CD8-positive, alpha-beta memory T cell (primary cell): Measurements from ENCODE around the gene CCDC106. TPM values are rescaled to one million over a fixed set of nuclear protein-coding genes. Genes with fewer than 3 reads are reported as not detected.

Experiments
- CTCF ChIA-PET: fragments of 350-600 bp; sonication (Branson Sonifier 250); formaldehyde crosslinking; loops from one replicate; lab custom pipeline; 2021; ENCODE audit warnings: antibody characterized with exemption; lab: Charles Lee
- POLR2A ChIA-PET: fragments of 350-600 bp; sonication (Branson Sonifier 250); formaldehyde crosslinking; loops from one replicate; lab custom pipeline; 2021; ENCODE audit warnings: antibody characterized with exemption; lab: Charles Lee
- DNase-seq, 5 donors: peaks; one replicate each; pipeline versions ENCODE4 v3.0.0 to v3.0.0-alpha.2; 2020 to 2022; ENCODE audit warnings: mixed read lengths in 1 of 5
- H3K27ac ChIP-seq: one replicate; pipeline ENCODE4 v1.7.0; 2013; ENCODE audit warnings: low read depth, mild to moderate bottlenecking, low read length, moderate library complexity
- H3K27me3 ChIP-seq: 2 replicates; pipeline ENCODE4 v1.7.0; 2013; ENCODE audit warnings: low read length, mild to moderate bottlenecking; ENCODE audit not compliant: insufficient read depth, poor library complexity, severe bottlenecking
- H3K36me3 ChIP-seq: 2 replicates; pipeline ENCODE4 v1.7.0; 2013; ENCODE audit warnings: mild to moderate bottlenecking, low read length, moderate library complexity; ENCODE audit not compliant: insufficient read depth
- H3K4me1 ChIP-seq: 2 replicates; pipeline ENCODE4 v1.7.0; 2013; ENCODE audit warnings: mild to moderate bottlenecking, low read length, moderate library complexity; ENCODE audit not compliant: insufficient read depth
- H3K4me3 ChIP-seq: 2 replicates; pipeline ENCODE4 v1.7.0; 2013; ENCODE audit warnings: mild to moderate bottlenecking, low read length
- H3K9me3 ChIP-seq: 2 replicates; pipeline ENCODE4 v1.7.0; 2013; ENCODE audit warnings: mild to moderate bottlenecking, low read length
- H3K27ac Mint-ChIP-seq, 8 donors: one replicate each; pipeline ENCODE4 v1.8.0; 2020 to 2021; ENCODE audit warnings: mixed read lengths in 8 of 8, mild to moderate bottlenecking in 6 of 8, inconsistent platforms in 3 of 8, moderate library complexity in 3 of 8
- H3K27me3 Mint-ChIP-seq, 2 donors: one replicate each; pipeline ENCODE4 v1.8.0; 2020 to 2021; ENCODE audit warnings: mixed read lengths in 2 of 2, mild to moderate bottlenecking in 1 of 2, moderate library complexity in 1 of 2
- H3K36me3 Mint-ChIP-seq, 3 donors: one replicate each; pipeline ENCODE4 v1.8.0; 2020 to 2021; ENCODE audit warnings: mixed read lengths in 3 of 3, inconsistent platforms in 1 of 3, mild to moderate bottlenecking in 1 of 3
- H3K4me1 Mint-ChIP-seq, 3 donors: one replicate each; pipeline ENCODE4 v1.8.0; 2020 to 2021; ENCODE audit warnings: mixed read lengths in 3 of 3, inconsistent platforms in 1 of 3, mild to moderate bottlenecking in 1 of 3
- H3K4me3 Mint-ChIP-seq, 7 donors: one replicate each; pipeline ENCODE4 v1.8.0; 2020 to 2021; ENCODE audit warnings: mixed read lengths in 7 of 7, mild to moderate bottlenecking in 6 of 7, moderate library complexity in 4 of 7, inconsistent platforms in 2 of 7
- H3K9me3 Mint-ChIP-seq, 5 donors: one replicate each; pipeline ENCODE4 v1.8.0; 2020 to 2022; ENCODE audit warnings: mixed read lengths in 5 of 5, mild to moderate bottlenecking in 3 of 5, moderate library complexity in 2 of 5, inconsistent platforms in 1 of 5
- polyA plus RNA-seq: library from polyadenylated mRNA; unstranded; fragments of 300-500 nt; fragmentation: Illumina TruSeq; gene quantifications from one replicate; pipeline ENCODE4 v1.2.3, GENCODE V29; 2021
- total RNA-seq, 2 experiments: library from RNA; stranded (reverse); gene quantifications; one replicate each; pipeline ENCODE4 v1.2.3, GENCODE V29; 2021

Gene CCDC106
- total and polyA plus RNA-seq, 3 experiments from 2014 or later, result 0.54 to 2.2 (median 2.0) TPM

- Histone ChIP-seq H3K9me3 (no peaks in the 10 kb centered on the region), H3K4me3 (no peak overlapping the region), H3K36me3 (peaks cover 45% of the 10 kb centered on the region), H3K27ac (no peak overlapping the region), H3K27me3 (no peaks in the 10 kb centered on the region), H3K4me1 (no peaks in the 10 kb centered on the region)
- Mint-ChIP-seq H3K9me3 (no peaks in the 10 kb centered on the region), H3K27ac (peak overlapping the region in 2 of 8 donors; percentile 29 to 41), H3K27me3 (no peaks in the 10 kb centered on the region), H3K4me3 (no peak overlapping the region), H3K36me3 (peaks cover 0 to 82% (median 0%) of the 10 kb centered on the region in 3 donors), H3K4me1 (peaks cover 9 to 61% (median 17%) of the 10 kb centered on the region in 3 donors)
- CTCF ChIA-PET, result no interaction called here
- no peak for DNase-seq
- POLR2A ChIA-PET, result no interaction called here
These were observed 35.6 kb downstream of the CCDC106 start for GRCh38 chr19:55683449-55684261.

DNA sequence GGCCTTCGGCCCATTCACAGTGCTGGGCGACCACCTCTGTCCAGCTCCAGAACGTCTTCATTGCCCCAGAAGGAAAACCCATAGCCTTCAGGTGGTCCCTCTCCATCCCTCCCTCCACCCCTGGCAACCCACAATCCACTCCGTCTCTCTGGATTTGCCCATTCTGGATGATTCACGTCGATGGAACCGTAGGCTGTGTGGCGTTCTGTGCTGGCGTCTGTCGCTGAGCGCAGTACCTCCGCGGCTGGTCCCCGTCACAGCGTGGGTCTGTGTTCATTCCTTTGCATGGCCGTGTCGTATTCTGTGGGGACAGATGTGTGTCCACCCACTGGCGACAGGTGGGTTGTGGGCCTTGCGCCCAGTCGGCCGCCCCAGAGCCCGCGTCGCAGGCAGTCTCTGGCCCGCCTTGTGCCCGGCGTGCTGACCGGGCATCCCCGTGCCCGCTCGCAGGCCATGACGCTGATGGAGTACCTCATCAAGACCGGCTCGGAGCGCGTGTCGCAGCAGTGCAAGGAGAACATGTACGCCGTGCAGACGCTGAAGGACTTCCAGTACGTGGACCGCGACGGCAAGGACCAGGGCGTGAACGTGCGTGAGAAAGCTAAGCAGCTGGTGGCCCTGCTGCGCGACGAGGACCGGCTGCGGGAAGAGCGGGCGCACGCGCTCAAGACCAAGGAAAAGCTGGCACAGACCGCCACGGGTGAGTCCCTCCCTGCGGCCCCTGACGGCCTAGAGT lies 37.1 kb downstream of the CCDC106 start:
- no peaks in the 10 kb centered on the region for H3K9me3 Mint-ChIP-seq
- H3K4me1 Mint-ChIP-seq, result peaks cover 7 to 47% (median 8%) of the 10 kb centered on the region in 3 donors
- no peak overlapping the region for H3K4me3 Mint-ChIP-seq
- ChIA-PET CTCF (no interaction called here), POLR2A (interaction anchor here (0.5 kb wide), 1 partner anchor 739 kb away, joined by 3 read pairs; no protein-coding TSS in a partner anchor)
- H3K27me3 Mint-ChIP-seq, result no peaks in the 10 kb centered on the region
- no peaks in the 10 kb centered on the region for H3K4me1 ChIP-seq
- no peaks in the 10 kb centered on the region for H3K27me3 ChIP-seq
- peaks cover 0 to 79% (median 0%) of the 10 kb centered on the region in 3 donors for H3K36me3 Mint-ChIP-seq
- H3K27ac ChIP-seq, result no peak overlapping the region
- DNase-seq, result no peak
- no peak overlapping the region for H3K4me3 ChIP-seq
- H3K36me3 ChIP-seq, result peaks cover 43% of the 10 kb centered on the region
- H3K9me3 ChIP-seq, result no peaks in the 10 kb centered on the region
- peak overlapping the region in 2 of 8 donors; percentile 32 to 36 for H3K27ac Mint-ChIP-seq

DNA sequence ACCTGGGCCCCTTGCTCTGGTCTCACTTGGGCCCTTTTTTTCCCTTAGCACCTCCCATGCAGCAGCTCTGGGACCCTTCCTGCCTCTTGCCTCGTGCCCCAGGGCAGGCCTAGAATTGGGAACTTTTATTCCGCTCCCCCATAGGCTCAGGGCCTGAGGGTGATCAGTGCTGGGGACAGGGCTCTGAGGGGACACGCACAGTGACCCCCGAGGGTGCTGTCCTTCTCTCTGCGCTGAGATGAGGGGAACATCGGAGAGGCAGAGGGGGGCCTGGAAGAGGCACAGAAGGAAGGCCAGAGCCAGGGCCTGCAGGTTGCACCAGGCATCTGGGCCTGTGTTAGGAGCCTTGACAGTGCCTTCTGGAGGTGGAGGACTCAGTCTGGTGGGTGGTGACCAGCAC lies 37.8 kb downstream of the CCDC106 start:
- H3K4me1 ChIP-seq, result no peaks in the 10 kb centered on the region
- Mint-ChIP-seq H3K27ac (peak overlapping the region in 2 of 8 donors; percentile 38 to 81), H3K9me3 (no peaks in the 10 kb centered on the region), H3K4me1 (peaks cover 7 to 40% (median 8%) of the 10 kb centered on the region in 3 donors), H3K36me3 (peaks cover 0 to 79% (median under 1%) of the 10 kb centered on the region in 3 donors), H3K4me3 (no peak overlapping the region), H3K27me3 (no peaks in the 10 kb centered on the region)
- H3K36me3 ChIP-seq, result peaks cover 46% of the 10 kb centered on the region
- DNase-seq, result no peak
- no peak overlapping the region for H3K4me3 ChIP-seq
- H3K27me3 ChIP-seq, result no peaks in the 10 kb centered on the region
- H3K27ac ChIP-seq, result no peak overlapping the region
- CTCF ChIA-PET, result no interaction called here
- POLR2A ChIA-PET, result no interaction called here
- no peaks in the 10 kb centered on the region for H3K9me3 ChIP-seq

GRCh38 chr19:55686311-55687050 lies 38.5 kb downstream of the CCDC106 start:
- H3K4me1 Mint-ChIP-seq, result peaks cover 7 to 34% (median 7%) of the 10 kb centered on the region in 3 donors
- H3K27me3 Mint-ChIP-seq, result no peaks in the 10 kb centered on the region
- no peak overlapping the region for H3K4me3 Mint-ChIP-seq
- H3K27ac Mint-ChIP-seq, result peak overlapping the region in 3 of 8 donors; percentile 29 to 81 (median 64)
- no peak overlapping the region for H3K27ac ChIP-seq
- H3K4me3 ChIP-seq, result no peak overlapping the region
- no peaks in the 10 kb centered on the region for H3K27me3 ChIP-seq
- no peaks in the 10 kb centered on the region for H3K9me3 ChIP-seq
- ChIA-PET POLR2A (no interaction called here), CTCF (no interaction called here)
- peaks cover 0 to 79% (median 3%) of the 10 kb centered on the region in 3 donors for H3K36me3 Mint-ChIP-seq
- no peaks in the 10 kb centered on the region for H3K9me3 Mint-ChIP-seq
- H3K4me1 ChIP-seq, result no peaks in the 10 kb centered on the region
- no peak for DNase-seq
- peaks cover 46% of the 10 kb centered on the region for H3K36me3 ChIP-seq

DNA sequence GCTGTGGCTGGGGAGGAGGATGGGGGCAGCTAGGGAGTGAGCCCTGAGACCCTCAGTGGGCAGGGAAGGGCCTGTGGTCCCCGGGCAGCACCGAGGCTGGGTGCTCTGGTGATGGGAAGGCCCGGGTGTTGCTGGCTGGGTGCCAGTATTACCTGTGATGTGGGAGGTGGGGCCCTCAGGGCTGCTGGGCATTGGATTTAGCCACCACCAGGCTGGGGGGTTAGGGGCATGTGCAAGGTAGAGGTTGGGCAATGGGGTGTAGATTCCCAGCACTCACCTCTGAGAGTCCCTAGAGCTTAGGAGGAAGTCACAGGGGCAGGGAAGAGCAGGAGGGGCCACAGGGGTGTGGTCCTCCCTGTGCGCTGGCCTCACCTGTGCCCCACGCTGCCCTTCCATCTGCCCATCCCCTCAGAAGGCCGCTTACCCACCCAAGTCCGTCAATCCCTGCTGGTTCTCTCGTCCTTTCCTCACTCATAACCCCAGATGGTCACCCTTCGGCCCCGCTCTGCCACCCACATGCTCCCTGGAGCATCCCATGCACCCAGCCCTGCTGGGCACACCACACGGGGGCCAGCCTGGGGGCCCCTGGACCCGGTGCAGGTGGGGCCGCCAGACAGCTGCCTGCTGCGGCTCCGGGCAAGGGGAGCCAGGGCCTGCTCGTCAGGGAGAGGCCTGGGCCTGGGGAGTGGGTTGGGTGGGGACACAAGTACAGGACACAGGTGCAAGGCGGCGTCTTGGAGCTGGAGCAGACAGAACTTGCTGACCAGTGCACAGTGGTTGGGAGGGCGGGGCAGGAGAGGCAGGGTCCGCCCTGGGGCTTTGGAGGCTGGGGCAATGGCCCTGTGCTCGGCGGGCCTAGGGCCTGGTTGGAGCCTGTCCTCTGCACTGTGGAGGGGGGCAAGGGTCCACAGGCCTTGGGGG lies 39.5 kb downstream of the CCDC106 start:
- CTCF ChIA-PET, result no interaction called here
- H3K27ac ChIP-seq, result no peak overlapping the region
- no peaks in the 10 kb centered on the region for H3K27me3 Mint-ChIP-seq
- H3K36me3 Mint-ChIP-seq, result peaks cover 0 to 76% (median 3%) of the 10 kb centered on the region in 3 donors
- H3K4me3 Mint-ChIP-seq, result no peak overlapping the region
- no peaks in the 10 kb centered on the region for H3K4me1 ChIP-seq
- no peaks in the 10 kb centered on the region for H3K27me3 ChIP-seq
- POLR2A ChIA-PET, result no interaction called here
- H3K27ac Mint-ChIP-seq, result peak overlapping the region in 2 of 8 donors; percentile 46 to 73
- H3K4me3 ChIP-seq, result no peak overlapping the region
- no peaks in the 10 kb centered on the region for H3K9me3 Mint-ChIP-seq
- peak in 1 of 5 donors; percentile 42 for DNase-seq
- H3K4me1 Mint-ChIP-seq, result peaks cover 5 to 31% (median 7%) of the 10 kb centered on the region in 3 donors
- H3K9me3 ChIP-seq, result no peaks in the 10 kb centered on the region
- peaks cover 39% of the 10 kb centered on the region for H3K36me3 ChIP-seq

GRCh38 chr19:55688422-55689218 lies 40.6 kb downstream of the CCDC106 start:
- H3K9me3 Mint-ChIP-seq, result no peaks in the 10 kb centered on the region
- H3K9me3 ChIP-seq, result no peaks in the 10 kb centered on the region
- no peaks in the 10 kb centered on the region for H3K27me3 Mint-ChIP-seq
- H3K4me1 ChIP-seq, result no peaks in the 10 kb centered on the region
- peaks cover 5 to 29% (median 5%) of the 10 kb centered on the region in 3 donors for H3K4me1 Mint-ChIP-seq
- H3K27ac ChIP-seq, result no peak overlapping the region
- ChIA-PET CTCF (no interaction called here), POLR2A (no interaction called here)
- peak overlapping the region in 3 of 8 donors; percentile 43 to 89 (median 60) for H3K27ac Mint-ChIP-seq
- no peaks in the 10 kb centered on the region for H3K27me3 ChIP-seq
- no peak overlapping the region for H3K4me3 Mint-ChIP-seq
- H3K36me3 ChIP-seq, result peaks cover 41% of the 10 kb centered on the region
- H3K4me3 ChIP-seq, result no peak overlapping the region
- peak in 1 of 5 donors; percentile 46 for DNase-seq
- H3K36me3 Mint-ChIP-seq, result peaks cover 0 to 80% (median 6%) of the 10 kb centered on the region in 3 donors
